ENCODE data around the gene IRAK1.
A peak's percentile ranks its signal among the peaks of the same experiment; 100 is the strongest.
"Not testable (repeated sequence)": the region's sequence is repeated elsewhere in the genome, so short reads cannot be mapped to it uniquely, and the experiment has no call there.

Gene IRAK1

GRCh38 chrX:153995504-153995903, 24.2 kb downstream of the IRAK1 start:
- DNase-seq (ENCODE audit: low read depth in 2 of 2), result no peak

- not testable (repeated sequence) for DNase-seq (ENCODE audit: low read depth in 2 of 2)
These were observed 25.3 kb downstream of the IRAK1 start for GRCh38 chrX:153994398-153994797.

- no peak for DNase-seq (ENCODE audit: low read depth in 2 of 2)
These were observed 25.7 kb downstream of the IRAK1 start for GRCh38 chrX:153993978-153994377.

GRCh38 chrX:153993079-153993478, 26.6 kb downstream of the IRAK1 start:
- no peak for DNase-seq (ENCODE audit: low read depth in 2 of 2)

DNA sequence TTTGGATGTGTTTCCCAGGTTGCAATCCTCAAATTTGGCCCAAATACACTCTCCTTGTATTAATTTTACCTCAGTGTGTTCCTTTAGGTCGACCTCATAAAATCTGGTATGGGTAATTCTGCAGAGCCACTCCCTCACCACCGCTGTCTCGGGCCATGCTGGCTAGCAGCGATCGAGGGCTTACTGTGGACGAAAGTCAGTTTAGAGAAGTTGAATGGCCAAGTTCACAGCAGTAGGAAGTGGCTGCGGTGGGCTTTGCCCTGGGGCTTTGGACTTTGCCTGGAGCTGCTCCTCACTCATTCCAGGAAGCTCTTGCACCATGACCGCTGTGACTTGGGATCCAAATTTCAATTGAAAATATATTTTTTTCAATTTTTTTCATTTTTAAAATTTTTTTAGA, 27.5 kb downstream of the IRAK1 start:
- DNase-seq (ENCODE audit: low read depth in 2 of 2), result no peak

- no peak for DNase-seq (ENCODE audit: low read depth in 2 of 2)
These were observed 28.6 kb downstream of the IRAK1 start for GRCh38 chrX:153991013-153991580.

GRCh38 chrX:153989973-153990655, 29.6 kb downstream of the IRAK1 start:
- DNase-seq (ENCODE audit: low read depth in 2 of 2), result no peak

DNA sequence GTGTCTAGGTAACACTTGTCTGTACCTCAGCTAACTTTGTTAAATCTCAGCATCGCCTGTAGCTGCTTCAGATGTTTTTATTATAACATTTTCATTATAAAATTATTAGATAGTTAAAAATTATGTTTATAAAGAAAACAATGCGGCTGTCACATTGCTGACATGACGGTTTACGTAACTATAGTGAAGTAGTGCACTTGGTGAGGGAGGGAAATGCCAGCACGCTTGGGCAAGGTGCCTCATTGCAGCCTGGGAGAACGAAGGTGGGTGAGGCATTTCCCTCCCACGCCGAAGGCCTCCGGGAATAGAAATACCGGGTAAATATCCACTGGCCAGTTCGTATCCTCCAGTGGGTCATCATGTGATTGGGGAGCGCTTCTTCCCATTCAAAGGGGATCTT, 31.2 kb downstream of the IRAK1 start:
- DNase-seq (ENCODE audit: low read depth in 2 of 2), result no peak

GRCh38 chrX:153984351-153985178, 35.1 kb downstream of the IRAK1 start:
- no peak for DNase-seq (ENCODE audit: low read depth in 2 of 2)

DNA sequence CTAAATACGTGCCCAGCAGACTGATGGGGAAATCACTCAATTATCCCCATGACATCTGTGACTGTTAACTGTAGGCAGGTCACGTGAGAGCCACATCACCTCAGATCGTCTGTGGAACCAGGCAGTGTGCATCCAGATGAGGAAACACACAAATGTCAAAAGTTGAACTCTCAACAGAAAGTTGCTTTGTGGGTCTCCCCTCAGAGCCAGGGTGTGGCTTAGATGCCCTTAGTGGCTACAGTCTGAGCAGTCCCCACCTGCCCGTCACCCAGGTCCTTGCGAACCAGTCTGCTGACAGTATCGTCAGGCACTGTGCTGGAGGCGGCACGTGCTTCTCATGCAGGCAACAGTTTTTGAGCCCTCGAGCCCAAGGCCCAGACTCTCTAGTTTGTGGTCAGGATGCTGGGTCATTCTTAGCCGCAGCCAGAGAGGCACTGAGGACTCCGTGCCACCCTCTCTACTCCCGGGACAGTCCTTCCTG, 36.3 kb downstream of the IRAK1 start:
- no peak for DNase-seq (ENCODE audit: low read depth in 2 of 2)

GRCh38 chrX:153981771-153982533, 37.8 kb downstream of the IRAK1 start:
- DNase-seq (ENCODE audit: low read depth in 2 of 2), result no peak

GRCh38 chrX:153981231-153981630, 38.5 kb downstream of the IRAK1 start:
- no peak for DNase-seq (ENCODE audit: low read depth in 2 of 2)

GRCh38 chrX:153980394-153980793, 39.3 kb downstream of the IRAK1 start:
- not testable (repeated sequence) for DNase-seq (ENCODE audit: low read depth in 2 of 2)

- DNase-seq (ENCODE audit: low read depth in 2 of 2), result no peak
These were observed 44.9 kb downstream of the IRAK1 start for GRCh38 chrX:153974726-153975286.

GRCh38 chrX:153974003-153974725, 45.5 kb downstream of the IRAK1 start:
- DNase-seq (ENCODE audit: low read depth in 2 of 2), result no peak

DNA sequence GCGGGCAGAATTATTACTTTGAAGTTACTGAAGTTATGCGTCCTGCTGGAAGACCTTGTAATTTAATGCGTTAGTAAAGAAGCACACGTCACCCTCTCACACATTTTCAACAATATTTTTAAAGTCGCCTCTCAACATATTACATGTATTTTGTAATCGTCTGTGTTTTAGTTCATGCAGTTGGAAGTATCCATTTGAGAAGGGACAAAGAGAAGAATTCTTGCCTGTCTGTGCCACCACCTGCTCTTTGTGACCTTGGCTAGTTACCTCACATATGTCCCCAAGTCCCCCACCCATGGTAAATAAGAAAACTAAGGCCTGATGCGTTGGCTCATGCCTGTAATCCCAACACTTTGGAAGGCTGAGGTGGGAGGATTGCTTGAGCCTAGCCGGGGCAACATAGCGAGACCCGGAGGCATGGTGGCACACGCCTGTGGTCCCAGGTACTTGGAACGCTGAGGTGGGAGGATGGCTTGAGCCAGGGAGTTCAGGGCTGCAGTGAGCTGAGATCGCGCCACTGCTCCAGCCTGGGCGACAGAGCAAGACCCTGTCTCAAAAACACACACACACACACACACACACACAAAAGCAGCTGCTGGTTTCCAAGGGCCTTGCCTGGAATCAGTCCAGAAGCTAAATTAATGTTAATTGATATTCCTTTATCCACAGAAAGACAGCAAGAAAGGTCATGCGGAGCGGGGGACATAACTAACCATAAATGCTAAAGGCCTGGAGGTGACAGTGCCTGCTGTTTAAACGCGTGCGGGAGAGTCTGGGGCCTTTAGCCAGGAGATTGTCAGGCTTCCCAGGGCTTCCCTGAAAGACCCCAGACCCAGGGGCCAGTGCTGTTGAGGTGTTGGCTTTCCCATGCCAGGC, 46.3 kb downstream of the IRAK1 start:
- no peak for DNase-seq (ENCODE audit: low read depth in 2 of 2)

GRCh38 chrX:153972368-153973126, 47.2 kb downstream of the IRAK1 start, which contains the start of gene TMEM187:
Gene TMEM187 (plus strand): TSS chrX:153972754. CDS start chrX:153982063, 9,309 bp downstream.
- peak; percentile 73 to 74 for DNase-seq (ENCODE audit: low read depth in 2 of 2)

DNA sequence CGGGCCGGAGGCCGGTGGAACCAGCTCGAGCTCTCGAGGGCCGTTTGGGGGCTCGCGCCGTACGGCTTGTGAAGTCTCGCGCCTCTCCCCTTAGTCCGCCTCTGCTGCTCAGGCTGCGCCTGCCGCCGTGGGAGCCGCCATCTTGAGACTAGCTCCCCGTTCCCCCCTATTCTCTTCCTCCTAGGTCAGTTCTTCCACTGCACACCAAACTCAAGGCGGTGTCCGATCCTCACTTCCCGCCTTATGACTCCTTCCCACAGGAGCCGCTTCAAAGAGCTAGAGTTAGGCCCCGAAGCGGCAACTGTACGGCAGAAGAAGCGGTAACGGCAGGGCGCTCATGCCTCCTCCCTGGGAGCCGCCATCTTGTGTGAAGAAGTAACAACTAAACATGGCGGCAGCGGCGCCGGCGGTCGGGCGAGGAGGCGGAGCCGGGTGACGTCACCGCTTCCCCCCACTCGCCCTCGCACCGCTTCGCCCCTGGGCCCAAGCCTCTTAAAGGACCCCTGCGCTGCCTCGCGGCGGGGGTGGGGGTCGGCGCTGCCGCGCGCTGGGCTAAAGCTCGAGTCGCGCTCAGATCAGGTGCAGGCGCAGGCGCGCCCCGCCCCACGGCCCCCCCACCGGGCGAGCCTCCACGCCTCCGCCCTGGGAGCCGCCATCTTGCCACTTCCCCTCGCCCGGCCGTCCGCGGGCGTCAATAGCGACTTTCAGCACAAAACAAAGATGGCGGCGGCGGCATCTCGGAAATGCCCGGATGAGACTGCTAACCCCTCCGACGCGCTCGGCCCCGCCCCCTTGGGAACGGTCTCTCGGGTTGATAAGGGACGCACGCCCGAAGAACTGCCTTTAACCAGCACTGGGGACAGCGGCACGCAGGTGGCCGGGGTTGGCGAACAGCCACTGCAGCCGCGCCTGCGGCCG, 48.0 kb downstream of the IRAK1 start, which contains the start of gene HCFC1:
Gene HCFC1 (minus strand): TSS at position 369 of the 918 bp plus-strand sequence. CDS start 978 bp downstream, outside the sequence.
- peak; percentile 83 to 85 for DNase-seq (ENCODE audit: low read depth in 2 of 2)
